Mesendoderm (in vitro differentiated cells): ENCODE data around the gene LY86.

Experiments
- DNase-seq: peaks from one replicate; pipeline ENCODE4 v3.0.0; 2013
- H2AK5ac ChIP-seq: 2 replicates; pipeline ENCODE4 v1.6.1; 2013; ENCODE audit warnings: low read length, inconsistent platforms
- H2BK120ac ChIP-seq: 2 replicates; pipeline ENCODE4 v1.6.1; 2013; ENCODE audit warnings: low read depth, mild to moderate bottlenecking, low read length, moderate library complexity, mixed read lengths
- H2BK15ac ChIP-seq: replicated peaks from 2 replicates; pipeline ENCODE4 v1.6.1; 2013; ENCODE audit warnings: low read depth, mild to moderate bottlenecking, moderate library complexity
- H2BK5ac ChIP-seq: 2 replicates; pipeline ENCODE4 v1.6.1; 2013; ENCODE audit warnings: low read length, inconsistent platforms
- H3K18ac ChIP-seq: 2 replicates; pipeline ENCODE4 v1.6.1; 2013; ENCODE audit warnings: mild to moderate bottlenecking, low read length, mixed read lengths
- H3K23ac ChIP-seq: one replicate; pipeline ENCODE4 v1.6.1; 2013; ENCODE audit warnings: low read length
- H3K27ac ChIP-seq: 2 replicates; pipeline ENCODE4 v1.5.1; 2013; ENCODE audit warnings: low read depth, mild to moderate bottlenecking, inconsistent platforms, low read length, moderate library complexity
- H3K27me3 ChIP-seq: 2 replicates; pipeline ENCODE4 v1.6.1; 2013; ENCODE audit warnings: low read length, control low read depth, mild to moderate bottlenecking, inconsistent platforms; ENCODE audit not compliant: insufficient read depth, poor library complexity
- H3K36me3 ChIP-seq: 2 replicates; pipeline ENCODE4 v1.6.1; 2013; ENCODE audit warnings: low read length, inconsistent platforms; ENCODE audit not compliant: control insufficient read depth, insufficient read depth
- H3K4ac ChIP-seq: one replicate; pipeline ENCODE4 v1.6.1; 2013; ENCODE audit warnings: low read depth, mild to moderate bottlenecking, low read length, moderate library complexity
- H3K4me1 ChIP-seq: 2 replicates; pipeline ENCODE4 v1.6.1; 2013; ENCODE audit warnings: low read depth, low read length, inconsistent platforms; ENCODE audit not compliant: control insufficient read depth
- H3K4me2 ChIP-seq: 2 replicates; pipeline ENCODE4 v1.6.1; 2013; ENCODE audit warnings: low read length
- H3K4me3 ChIP-seq: 2 replicates; pipeline ENCODE4 v1.5.1; 2013; ENCODE audit warnings: mild to moderate bottlenecking, low read length
- H3K56ac ChIP-seq: one replicate; pipeline ENCODE4 v1.6.1; 2013; ENCODE audit warnings: low read length
- H3K79me1 ChIP-seq: 2 replicates; pipeline ENCODE4 v1.6.1; 2013; ENCODE audit warnings: low read length, inconsistent platforms
- H3K79me2 ChIP-seq: 2 replicates; pipeline ENCODE4 v1.6.1; 2013; ENCODE audit warnings: mild to moderate bottlenecking, low read length; ENCODE audit not compliant: control insufficient read depth, insufficient read depth
- H3K9ac ChIP-seq: 2 replicates; pipeline ENCODE4 v1.6.1; 2013; ENCODE audit warnings: low read length, inconsistent platforms
- H4K5ac ChIP-seq: one replicate; pipeline ENCODE4 v1.6.1; 2013; ENCODE audit warnings: low read length
- H4K8ac ChIP-seq: one replicate; pipeline ENCODE4 v1.6.1; 2013; ENCODE audit warnings: low read depth, mild to moderate bottlenecking, control low read depth, low read length, moderate library complexity
- WGBS: extraction: QIAGEN DNeasy Blood & Tissue Kit; methylation state at CpG from one replicate; pipeline ENCODE4 v1.1.7; 2013; ENCODE audit warnings: low lambda C conversion rate, missing lambda C conversion rate; ENCODE audit not compliant: insufficient coverage; ENCODE audit errors: extremely low coverage; 5-methylcytosine and 5-hydroxymethylcytosine counted together

LY86 gene

GRCh38 chr6:6622501-6622900 lies 34.0 kb downstream of the LY86 start:
- Histone ChIP-seq H3K4me3 (no peak overlapping the region), H3K4ac (no peak overlapping the region), H2AK5ac (no peak overlapping the region), H2BK5ac (no peak overlapping the region), H3K27me3 (no peaks in the 10 kb centered on the region), H3K23ac (no peak overlapping the region), H3K27ac (no peak overlapping the region), H3K4me1 (no peaks in the 10 kb centered on the region), H4K8ac (no peak overlapping the region), H3K36me3 (no peaks in the 10 kb centered on the region), H3K9ac (no peak overlapping the region), H3K79me1 (no peaks in the 10 kb centered on the region), H3K4me2 (no peak overlapping the region), H2BK15ac (no peak overlapping the region), H4K5ac (no peak overlapping the region), H3K79me2 (no peaks in the 10 kb centered on the region), H3K56ac (no peak overlapping the region), H2BK120ac (no peak overlapping the region), H3K18ac (no peak overlapping the region)
- WGBS: no CpG with 5 or more reads among the region's 1 CpG
- DNase-seq: no peak

- Histone ChIP-seq H3K4me1 (no peaks in the 10 kb centered on the region), H3K27ac (no peak overlapping the region), H3K4me3 (no peak overlapping the region), H4K8ac (no peak overlapping the region), H3K18ac (no peak overlapping the region), H3K4ac (no peak overlapping the region), H2BK15ac (no peak overlapping the region), H3K56ac (no peak overlapping the region), H3K79me2 (no peaks in the 10 kb centered on the region), H3K9ac (no peak overlapping the region), H3K4me2 (no peak overlapping the region), H2BK120ac (no peak overlapping the region), H3K27me3 (no peaks in the 10 kb centered on the region), H2AK5ac (no peak overlapping the region), H4K5ac (no peak overlapping the region), H3K79me1 (no peaks in the 10 kb centered on the region), H2BK5ac (no peak overlapping the region), H3K36me3 (no peaks in the 10 kb centered on the region), H3K23ac (no peak overlapping the region)
- no CpG with 5 or more reads among the region's 1 CpG for WGBS
- DNase-seq: no peak
Observed at GRCh38 chr6:6623553-6623952, 35.0 kb downstream of the LY86 start.

GRCh38 chr6:6624269-6624990 lies 35.9 kb downstream of the LY86 start:
- H3K9ac ChIP-seq: no peak overlapping the region
- H3K4me1 ChIP-seq: no peaks in the 10 kb centered on the region
- no peak overlapping the region for H3K23ac ChIP-seq
- no peak overlapping the region for H3K27ac ChIP-seq
- no peaks in the 10 kb centered on the region for H3K79me2 ChIP-seq
- H3K4me2 ChIP-seq: no peak overlapping the region
- no peak overlapping the region for H2BK5ac ChIP-seq
- no CpG with 5 or more reads among the region's 6 CpGs for whole genome bisulfite sequencing
- H2BK120ac ChIP-seq: no peak overlapping the region
- no peaks in the 10 kb centered on the region for H3K36me3 ChIP-seq
- H3K18ac ChIP-seq: no peak overlapping the region
- H3K56ac ChIP-seq: no peak overlapping the region
- no peak for DNase-seq
- H3K27me3 ChIP-seq: no peaks in the 10 kb centered on the region
- no peak overlapping the region for H4K5ac ChIP-seq
- H3K4me3 ChIP-seq: no peak overlapping the region
- H2BK15ac ChIP-seq: no peak overlapping the region
- H4K8ac ChIP-seq: no peak overlapping the region
- H3K4ac ChIP-seq: no peak overlapping the region
- no peaks in the 10 kb centered on the region for H3K79me1 ChIP-seq
- no peak overlapping the region for H2AK5ac ChIP-seq

GRCh38 chr6:6626187-6626586 lies 37.7 kb downstream of the LY86 start:
- no peak overlapping the region for H4K8ac ChIP-seq
- no peak overlapping the region for H3K4me3 ChIP-seq
- H3K36me3 ChIP-seq: no peaks in the 10 kb centered on the region
- no peak overlapping the region for H2AK5ac ChIP-seq
- H3K79me2 ChIP-seq: no peaks in the 10 kb centered on the region
- no peak for DNase-seq
- no peak overlapping the region for H2BK5ac ChIP-seq
- no peaks in the 10 kb centered on the region for H3K4me1 ChIP-seq
- H3K79me1 ChIP-seq: no peaks in the 10 kb centered on the region
- H3K9ac ChIP-seq: no peak overlapping the region
- no peak overlapping the region for H3K23ac ChIP-seq
- H3K4me2 ChIP-seq: no peak overlapping the region
- no peak overlapping the region for H3K56ac ChIP-seq
- no CpG with 5 or more reads among the region's 6 CpGs for WGBS
- no peak overlapping the region for H3K4ac ChIP-seq
- H3K27ac ChIP-seq: no peak overlapping the region
- H2BK15ac ChIP-seq: no peak overlapping the region
- no peaks in the 10 kb centered on the region for H3K27me3 ChIP-seq
- H2BK120ac ChIP-seq: no peak overlapping the region
- H4K5ac ChIP-seq: no peak overlapping the region
- H3K18ac ChIP-seq: no peak overlapping the region

GRCh38 chr6:6629402-6629801 lies 40.9 kb downstream of the LY86 start:
- Histone ChIP-seq H3K4me2 (no peak overlapping the region), H3K9ac (no peak overlapping the region), H3K79me2 (no peaks in the 10 kb centered on the region), H3K36me3 (no peaks in the 10 kb centered on the region), H2BK15ac (no peak overlapping the region), H3K27ac (no peak overlapping the region), H3K56ac (no peak overlapping the region), H3K27me3 (no peaks in the 10 kb centered on the region), H3K4ac (no peak overlapping the region), H3K4me3 (no peak overlapping the region), H3K23ac (no peak overlapping the region), H3K4me1 (no peaks in the 10 kb centered on the region), H4K8ac (no peak overlapping the region), H2BK5ac (no peak overlapping the region), H3K79me1 (no peaks in the 10 kb centered on the region), H2AK5ac (no peak overlapping the region), H4K5ac (no peak overlapping the region), H3K18ac (no peak overlapping the region), H2BK120ac (no peak overlapping the region)
- no CpG with 5 or more reads among the region's 2 CpGs for WGBS
- DNase-seq: no peak

- H2BK15ac ChIP-seq: no peak overlapping the region
- no peaks in the 10 kb centered on the region for H3K4me1 ChIP-seq
- H3K27ac ChIP-seq: no peak overlapping the region
- no peaks in the 10 kb centered on the region for H3K79me1 ChIP-seq
- H2BK5ac ChIP-seq: no peak overlapping the region
- H3K4me3 ChIP-seq: no peak overlapping the region
- no peak overlapping the region for H4K8ac ChIP-seq
- no peak overlapping the region for H3K4me2 ChIP-seq
- DNase-seq: no peak
- H3K56ac ChIP-seq: no peak overlapping the region
- H3K9ac ChIP-seq: no peak overlapping the region
- H3K27me3 ChIP-seq: no peaks in the 10 kb centered on the region
- no peak overlapping the region for H3K4ac ChIP-seq
- no peak overlapping the region for H2AK5ac ChIP-seq
- H3K79me2 ChIP-seq: no peaks in the 10 kb centered on the region
- H3K23ac ChIP-seq: no peak overlapping the region
- no peak overlapping the region for H4K5ac ChIP-seq
- no peaks in the 10 kb centered on the region for H3K36me3 ChIP-seq
- no peak overlapping the region for H3K18ac ChIP-seq
- no CpG with 5 or more reads among the region's 3 CpGs for WGBS
- H2BK120ac ChIP-seq: no peak overlapping the region
Observed at GRCh38 chr6:6631053-6631452, 42.5 kb downstream of the LY86 start.
